Cardiac fibroblast (primary cell): ENCODE data around the gene SLC44A3.
A peak's percentile ranks its signal among the peaks of the same experiment; 100 is the strongest.

Experiments
- DNase-seq, 2 donors: peaks; one replicate each; pipeline versions ENCODE4 v3.0.0 to v3.0.0-alpha.2; 2010; ENCODE audit warnings: low read depth in 2 of 2
- H3K4me3 ChIP-seq, 2 donors: replicated peaks in 1 of 2; 1 replicate in 1 of 2; 2 replicates in 1 of 2; pipeline ENCODE4 v1.5.1; 2011; ENCODE audit warnings: low read depth in 2 of 2, low read length in 2 of 2, mild to moderate bottlenecking in 2 of 2, moderate library complexity in 1 of 2
- TF ChIP-seq, protein P1 (sequence below): IDR thresholded peaks from one replicate; pipeline ENCODE4 v1.5.1; 2011; ENCODE audit warnings: low read depth, mild to moderate bottlenecking, low read length, inconsistent platforms

Gene SLC44A3

DNA sequence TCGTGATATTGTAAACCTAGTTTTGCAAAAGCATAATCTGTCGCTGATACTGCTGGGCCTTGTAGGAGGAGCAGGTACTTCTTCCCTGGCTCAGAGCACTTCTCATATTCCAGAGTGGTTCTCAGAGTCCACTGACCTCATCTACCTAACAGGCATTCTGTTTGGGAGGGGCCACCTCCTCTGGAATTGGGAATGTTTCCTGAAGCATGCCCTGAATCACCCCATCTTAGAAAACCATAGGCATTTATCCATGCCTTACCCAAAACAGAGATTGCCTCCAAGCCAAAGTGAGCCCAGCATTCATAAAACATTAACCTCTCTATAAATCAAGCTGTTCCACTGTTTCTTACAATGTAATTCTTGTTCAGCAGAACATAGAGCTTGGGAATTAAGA, 35.1 kb downstream of the SLC44A3 start:
- TF ChIP-seq, protein P1, sequence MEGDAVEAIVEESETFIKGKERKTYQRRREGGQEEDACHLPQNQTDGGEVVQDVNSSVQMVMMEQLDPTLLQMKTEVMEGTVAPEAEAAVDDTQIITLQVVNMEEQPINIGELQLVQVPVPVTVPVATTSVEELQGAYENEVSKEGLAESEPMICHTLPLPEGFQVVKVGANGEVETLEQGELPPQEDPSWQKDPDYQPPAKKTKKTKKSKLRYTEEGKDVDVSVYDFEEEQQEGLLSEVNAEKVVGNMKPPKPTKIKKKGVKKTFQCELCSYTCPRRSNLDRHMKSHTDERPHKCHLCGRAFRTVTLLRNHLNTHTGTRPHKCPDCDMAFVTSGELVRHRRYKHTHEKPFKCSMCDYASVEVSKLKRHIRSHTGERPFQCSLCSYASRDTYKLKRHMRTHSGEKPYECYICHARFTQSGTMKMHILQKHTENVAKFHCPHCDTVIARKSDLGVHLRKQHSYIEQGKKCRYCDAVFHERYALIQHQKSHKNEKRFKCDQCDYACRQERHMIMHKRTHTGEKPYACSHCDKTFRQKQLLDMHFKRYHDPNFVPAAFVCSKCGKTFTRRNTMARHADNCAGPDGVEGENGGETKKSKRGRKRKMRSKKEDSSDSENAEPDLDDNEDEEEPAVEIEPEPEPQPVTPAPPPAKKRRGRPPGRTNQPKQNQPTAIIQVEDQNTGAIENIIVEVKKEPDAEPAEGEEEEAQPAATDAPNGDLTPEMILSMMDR, result no peak
- no peak overlapping the region for H3K4me3 ChIP-seq
- DNase-seq, result no peak

DNA sequence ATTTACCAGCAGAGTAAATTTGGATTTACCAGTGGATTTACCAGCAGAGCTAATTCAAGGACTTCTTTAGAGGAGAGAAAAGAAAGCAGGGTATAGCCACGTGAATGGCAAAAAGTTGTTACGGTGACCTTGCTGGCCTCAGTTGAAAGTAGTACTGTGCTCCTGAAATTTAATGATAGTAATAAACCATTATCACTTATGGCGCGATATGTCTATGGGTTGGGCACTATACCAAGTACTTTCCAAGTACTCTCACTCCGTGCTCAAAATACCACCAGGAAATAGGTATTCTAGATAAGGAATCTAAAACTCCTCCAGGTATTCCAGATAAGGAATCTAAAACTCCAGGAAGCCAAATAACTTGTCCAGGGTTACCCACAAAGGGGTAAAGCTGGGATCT, 35.8 kb downstream of the SLC44A3 start:
- no peak for DNase-seq
- H3K4me3 ChIP-seq, result no peak overlapping the region
- TF ChIP-seq, protein P1, result no peak

DNA sequence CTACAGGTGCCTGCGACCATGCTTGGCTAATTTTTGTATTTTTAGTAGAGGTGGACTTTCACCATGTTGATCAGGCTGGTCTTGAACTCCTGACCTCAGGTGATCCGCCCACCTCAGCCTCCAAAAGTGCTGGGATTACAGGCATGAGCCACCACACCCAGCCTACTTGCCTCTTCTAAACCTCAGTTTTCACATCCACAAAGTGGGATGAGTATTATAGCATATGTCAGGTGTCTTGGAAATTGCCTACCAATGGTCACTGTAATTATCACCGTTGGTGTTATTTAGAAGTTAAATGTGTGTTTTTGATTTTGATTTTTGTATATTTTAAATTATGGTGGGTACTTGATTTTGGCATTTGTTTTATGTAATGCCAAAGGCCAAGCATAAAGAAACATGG, 36.7 kb downstream of the SLC44A3 start:
- no peak overlapping the region for H3K4me3 ChIP-seq
- DNase-seq, result no peak
- TF ChIP-seq, protein P1, result no peak

DNA sequence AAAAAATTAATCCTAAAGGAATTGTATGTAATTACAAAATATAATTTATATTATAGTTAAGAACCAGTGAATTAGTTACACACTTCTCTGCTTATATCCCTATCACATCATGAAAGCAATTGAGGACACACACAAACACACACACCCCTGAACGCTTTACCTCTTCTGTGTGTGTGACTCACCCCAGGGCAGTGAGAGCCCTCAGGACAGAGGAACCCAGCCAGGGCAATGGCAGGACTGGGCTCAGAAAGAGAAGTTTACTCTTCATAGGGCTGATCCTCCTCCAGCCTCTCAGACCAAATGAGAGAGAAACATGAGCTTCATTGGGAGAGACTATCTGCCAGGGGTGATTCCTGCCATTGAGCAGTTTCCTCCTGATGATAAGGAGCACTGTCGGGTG, 38.1 kb downstream of the SLC44A3 start:
- H3K4me3 ChIP-seq, result no peak overlapping the region
- TF ChIP-seq, protein P1, result no peak
- DNase-seq, result peak in 1 of 2 donors; percentile 18

DNA sequence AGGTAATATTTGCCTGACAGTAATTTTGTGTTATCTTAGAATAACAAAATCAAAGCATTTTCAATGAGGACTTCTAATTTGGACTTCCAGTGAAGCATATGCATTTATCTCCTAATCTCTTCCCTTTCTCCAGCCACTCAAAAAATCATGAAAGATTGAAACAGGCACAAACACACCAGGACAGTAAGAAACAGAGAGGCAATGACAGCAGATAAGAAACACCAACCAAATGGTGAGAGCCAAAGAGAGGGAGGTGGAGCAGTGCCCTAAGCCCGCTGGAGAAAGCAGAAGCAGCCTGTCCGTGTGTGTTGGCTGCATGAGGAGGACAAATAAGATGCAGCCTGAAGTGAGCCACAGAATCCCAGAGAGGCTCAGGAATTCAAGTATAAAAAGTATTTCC, 39.0 kb downstream of the SLC44A3 start:
- TF ChIP-seq, protein P1, result no peak
- no peak overlapping the region for H3K4me3 ChIP-seq
- no peak for DNase-seq

DNA sequence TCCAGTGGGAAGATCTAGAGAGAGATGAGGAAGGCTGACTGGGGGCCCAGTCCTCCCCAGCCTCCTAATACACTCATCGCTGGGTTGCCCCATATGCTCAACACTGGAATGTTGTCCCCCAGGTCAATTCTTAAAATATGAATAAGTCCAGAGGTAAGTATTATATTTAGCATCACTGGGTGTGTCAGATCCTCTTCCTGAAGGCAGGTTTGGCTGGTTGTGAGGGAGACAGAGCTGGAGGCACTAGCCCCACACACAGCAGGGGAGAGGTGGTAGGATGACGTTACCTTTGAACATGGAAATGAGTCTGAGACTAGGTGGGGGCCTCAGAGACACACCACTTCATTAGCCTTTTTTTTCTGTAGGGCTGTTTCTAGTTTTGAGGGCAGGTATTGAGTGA, 42.6 kb downstream of the SLC44A3 start:
- TF ChIP-seq, protein P1, result no peak
- no peak for DNase-seq

DNA sequence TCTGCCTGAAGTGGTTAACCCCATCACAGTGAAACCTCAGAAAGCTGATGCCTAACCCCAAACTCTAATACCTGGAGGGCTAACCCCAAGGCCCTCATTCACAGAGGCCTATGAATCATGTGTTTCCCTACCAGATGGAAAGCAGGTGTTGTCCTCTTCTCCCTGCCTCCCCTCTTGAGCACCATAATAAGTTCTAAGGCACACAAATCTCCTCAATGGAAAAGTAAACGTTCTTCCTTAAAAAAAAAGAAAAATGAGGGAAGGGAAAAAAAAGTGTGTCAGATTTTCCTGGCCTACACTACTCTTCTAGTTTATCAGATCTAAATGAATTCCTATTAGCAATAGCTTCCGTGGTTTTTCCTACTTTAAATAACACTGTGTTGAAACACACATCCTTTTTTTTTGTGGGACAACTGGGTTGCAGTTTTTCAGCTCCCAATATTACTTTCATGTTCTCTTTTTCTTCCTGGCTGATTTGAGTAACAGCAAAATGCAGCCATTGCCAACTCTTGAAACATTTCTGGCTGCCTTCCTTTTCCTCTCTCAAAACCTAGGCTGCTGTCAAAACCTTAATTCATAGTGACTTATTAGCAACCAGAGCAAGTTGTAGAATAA, 43.2 kb downstream of the SLC44A3 start:
- TF ChIP-seq, protein P1, result no peak
- peak; percentile 72 to 92 for DNase-seq
- H3K4me3 ChIP-seq, result no peak overlapping the region

More for the DNA sequence above, 42.6 kb downstream of the SLC44A3 start:
- H3K4me3 ChIP-seq, result no peak overlapping the region
